GM10266 (cell line): ENCODE data around the gene HS3ST5.

Experiments
- DNase-seq: peaks from one replicate; pipeline ENCODE4 v3.0.0; 2012; ENCODE audit errors: extremely low spot score
- CTCF ChIP-seq: IDR thresholded peaks from 2 replicates; pipeline ENCODE4 v1.5.1; 2012; ENCODE audit warnings: mild to moderate bottlenecking, low read depth; ENCODE audit not compliant: control insufficient read depth, insufficient read depth; ENCODE audit errors: missing control alignments

Gene HS3ST5

DNA sequence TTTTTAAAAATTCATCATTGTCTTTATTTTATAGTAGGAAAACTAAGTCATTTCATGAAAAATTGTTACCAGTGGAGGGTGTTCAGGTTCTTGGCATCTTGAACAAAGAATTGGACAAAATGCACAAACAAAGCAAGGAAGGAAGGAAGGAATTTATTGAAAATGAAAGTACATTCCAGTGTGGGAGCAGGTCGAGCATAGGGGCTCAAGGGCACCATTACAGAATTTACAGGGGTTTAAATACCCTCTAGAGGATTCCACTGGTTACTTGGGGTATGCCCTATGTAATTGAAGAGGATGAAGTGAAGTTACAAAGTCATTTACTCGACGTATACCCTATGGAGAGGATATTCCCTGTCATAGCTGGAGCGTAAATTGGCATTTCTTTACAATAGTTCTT is 334.5 kb downstream of the HS3ST5 start:
- no peak for DNase-seq
- TF ChIP-seq CTCF: no peak

DNA sequence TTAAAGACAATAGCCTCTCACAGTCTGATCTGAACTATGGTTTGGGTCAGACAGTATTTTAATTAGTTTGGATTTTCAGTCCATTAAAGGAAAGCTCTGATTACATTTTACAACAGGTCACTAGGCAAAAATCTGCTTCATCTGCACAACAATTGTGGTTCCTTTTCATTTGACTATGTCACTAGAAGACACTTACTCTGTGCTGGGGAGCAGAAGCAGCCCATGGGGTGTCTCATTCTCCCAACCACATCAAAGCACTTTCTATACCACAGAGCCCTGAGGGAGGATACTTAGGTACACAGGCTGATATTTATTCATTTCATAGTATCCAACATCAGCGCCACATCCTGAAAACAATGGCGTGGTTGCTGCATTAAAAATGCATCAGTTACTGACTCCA is 335.3 kb downstream of the HS3ST5 start:
- no peak for TF ChIP-seq CTCF
- DNase-seq: no peak
